Measurements from ENCODE around the gene RBM14.

RBM14 gene

DNA sequence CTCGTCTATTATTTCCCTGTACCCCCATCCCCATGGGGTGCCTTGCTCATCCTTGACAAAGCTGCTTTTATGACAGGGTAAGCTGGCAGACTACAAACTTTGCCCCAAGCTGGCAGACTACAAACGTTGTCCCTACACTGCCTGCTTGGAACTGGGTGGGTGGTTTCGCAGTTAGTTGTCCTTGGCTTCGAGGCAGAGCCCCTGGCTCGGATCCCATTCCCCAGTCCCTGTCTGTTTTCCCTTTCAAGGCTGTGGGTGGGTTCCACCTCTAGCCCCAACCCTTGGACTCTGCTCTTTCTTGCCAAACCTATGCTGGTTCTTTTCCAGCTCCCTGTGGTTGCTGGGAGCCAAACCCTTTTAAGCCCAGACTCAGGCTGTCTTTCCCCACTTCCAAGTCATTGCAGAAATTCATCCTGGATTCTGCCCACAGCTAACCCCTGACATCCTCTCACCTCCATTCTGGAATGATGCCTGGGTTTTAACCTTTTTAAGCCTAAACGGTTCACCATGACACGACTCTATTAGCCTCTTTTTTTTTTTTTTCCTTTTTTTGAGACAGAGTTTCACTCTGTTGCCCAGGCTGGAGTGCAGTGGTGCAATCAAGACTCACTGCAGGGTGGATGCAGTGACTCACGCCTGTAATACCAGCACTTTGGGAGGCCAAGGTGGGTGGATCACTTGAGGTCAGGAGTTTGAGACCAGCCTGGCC lies 9.2 kb upstream of the RBM14 start:
- Mint-ChIP-seq H3K27ac (no peak overlapping the region), H3K9me3 (no peaks in the 10 kb centered on the region), H3K4me3 (no peak overlapping the region), H3K4me1 (ENCODE audit: low read depth in 2 of 2) (peaks cover 2 to 5% of the 10 kb centered on the region in 2 donors), H3K27me3 (no peaks in the 10 kb centered on the region), H3K36me3 (ENCODE audit: insufficient read depth) (peaks cover 7% of the 10 kb centered on the region)
- DNase-seq (no peak), ATAC-seq (replicated peaks) (no peak)

DNA sequence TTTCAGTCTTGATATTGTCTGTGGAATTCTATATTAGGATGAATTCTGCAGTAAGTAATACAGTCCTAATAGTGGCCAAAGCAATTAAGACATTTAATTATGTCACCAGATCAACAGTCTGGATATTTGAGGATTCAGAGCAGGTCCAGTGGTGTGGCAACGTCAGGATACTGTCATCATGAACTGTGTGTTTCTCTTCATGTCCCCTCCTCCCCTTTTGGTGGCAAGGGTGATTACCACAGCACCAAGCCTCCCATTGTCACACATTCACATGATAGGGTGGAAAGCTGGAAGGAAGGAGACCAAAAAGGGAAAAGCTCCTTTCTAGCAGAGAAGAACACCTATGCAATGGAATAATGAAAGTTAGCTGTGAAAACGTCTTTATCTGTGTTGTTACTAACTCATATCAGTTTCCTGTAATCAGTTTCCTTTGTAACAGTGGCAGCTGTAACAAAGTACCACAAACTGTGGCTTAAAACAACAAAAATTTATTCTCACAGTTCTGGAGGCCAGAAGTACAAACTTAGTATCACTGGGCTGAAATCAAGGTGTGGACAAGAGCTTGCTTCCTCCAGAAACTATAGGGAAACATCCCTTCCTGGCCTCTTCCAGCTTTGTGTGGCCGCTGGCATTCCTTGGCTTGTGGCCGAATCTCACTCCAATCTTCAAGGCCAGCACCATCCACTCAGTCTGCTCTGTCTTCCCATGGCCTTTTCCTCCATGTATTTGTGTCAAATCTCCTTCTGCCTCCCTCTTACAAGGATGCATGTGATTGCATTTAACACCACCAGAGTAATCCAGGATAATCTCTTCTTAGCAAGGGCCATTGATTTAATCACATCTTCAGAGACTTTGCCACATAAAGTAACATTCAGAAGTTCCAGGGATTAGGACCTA lies 6.5 kb upstream of the RBM14 start:
- H3K4me3 Mint-ChIP-seq, result no peak overlapping the region
- H3K27ac Mint-ChIP-seq, result peak overlapping the region; percentile 44
- H3K4me1 Mint-ChIP-seq (ENCODE audit: low read depth in 2 of 2), result peaks cover 2 to 5% of the 10 kb centered on the region in 2 donors
- ATAC-seq (replicated peaks) (peak; percentile 36), DNase-seq (no peak)
- no peaks in the 10 kb centered on the region for H3K9me3 Mint-ChIP-seq
- peaks cover 5% of the 10 kb centered on the region for H3K36me3 Mint-ChIP-seq (ENCODE audit: insufficient read depth)
- H3K27me3 Mint-ChIP-seq, result no peaks in the 10 kb centered on the region

DNA sequence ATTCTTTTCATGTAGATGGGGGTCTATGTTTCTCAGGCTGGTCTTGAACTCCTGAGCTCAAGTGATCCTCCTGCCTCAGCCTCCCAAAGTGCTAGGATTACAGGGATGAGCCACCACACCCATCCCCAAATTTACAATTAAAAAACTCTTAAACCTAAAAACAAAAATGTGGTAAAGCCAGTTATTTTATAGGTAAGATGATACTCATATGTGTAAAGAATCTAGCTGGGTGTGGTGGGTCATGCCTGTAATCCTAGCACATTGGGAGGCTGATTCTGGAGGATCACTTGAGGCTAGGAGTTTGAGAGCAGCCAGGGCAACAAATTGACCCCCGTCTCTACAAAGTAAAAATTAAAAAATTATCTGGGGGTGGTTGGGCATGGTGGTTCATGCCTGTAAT lies 4.0 kb upstream of the RBM14 start:
- no peak for ATAC-seq (replicated peaks)
- H3K9me3 Mint-ChIP-seq, result no peaks in the 10 kb centered on the region
- H3K27me3 Mint-ChIP-seq, result no peaks in the 10 kb centered on the region
- no peak for DNase-seq
- H3K4me3 Mint-ChIP-seq, result no peak overlapping the region
- H3K36me3 Mint-ChIP-seq (ENCODE audit: insufficient read depth), result peaks cover 14% of the 10 kb centered on the region
- H3K4me1 Mint-ChIP-seq (ENCODE audit: low read depth in 2 of 2), result peaks cover 17 to 25% of the 10 kb centered on the region in 2 donors
- no peak overlapping the region for H3K27ac Mint-ChIP-seq

DNA sequence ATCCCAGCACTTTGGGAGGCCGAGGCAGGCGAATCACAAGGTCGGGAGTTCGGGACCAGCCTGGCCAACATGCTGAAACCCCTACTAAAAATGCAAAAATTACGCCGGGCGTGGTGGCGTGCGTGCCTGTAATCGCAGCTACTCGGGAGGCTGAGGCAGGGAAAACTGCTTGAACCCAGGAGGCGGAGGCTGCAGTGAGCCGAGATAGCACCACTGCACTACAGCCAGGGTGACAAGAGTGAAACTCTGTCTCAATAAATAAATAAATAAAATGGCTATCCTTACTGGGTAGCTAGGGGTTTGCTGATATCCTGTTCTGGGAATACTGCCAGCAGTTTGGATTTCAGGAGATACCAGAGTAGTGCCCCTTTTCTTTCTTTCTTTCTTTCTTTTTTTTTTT lies 2.4 kb upstream of the RBM14 start:
- peaks cover 30% of the 10 kb centered on the region for H3K36me3 Mint-ChIP-seq (ENCODE audit: insufficient read depth)
- DNase-seq, result no peak

DNA sequence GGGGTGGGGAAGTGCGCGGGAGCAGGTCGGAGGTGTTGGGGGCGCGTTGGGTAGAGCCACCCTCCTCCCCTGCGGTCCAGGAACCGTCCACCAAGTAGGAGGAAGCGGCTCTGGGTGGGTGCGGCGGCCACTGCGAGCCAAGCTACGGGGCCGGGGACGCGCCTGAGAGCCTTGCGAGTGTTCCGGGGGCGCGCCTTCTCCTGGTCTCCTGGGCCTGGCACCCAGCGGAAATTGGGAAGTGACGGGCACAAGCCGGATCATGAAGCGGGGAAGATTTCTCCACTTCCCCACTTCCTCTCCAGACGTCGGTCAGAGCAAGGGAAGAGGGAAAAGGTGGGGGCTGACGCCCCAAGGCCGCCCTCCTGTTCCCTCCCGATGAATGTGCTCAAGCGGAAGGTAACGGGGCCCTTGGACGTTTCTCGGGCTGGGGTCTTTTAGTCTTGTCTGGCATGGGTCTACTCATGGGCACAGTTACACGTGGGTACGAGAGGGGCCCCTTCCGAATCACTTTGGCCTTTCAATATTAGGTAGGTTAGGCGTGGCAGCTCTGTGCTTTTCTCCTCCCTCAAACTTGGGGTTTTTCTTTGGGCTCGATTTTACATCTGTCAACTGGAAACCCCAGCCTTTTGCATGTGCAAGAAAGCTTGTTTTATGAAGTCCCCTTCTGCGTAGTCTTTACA lies 865 bp downstream of the RBM14 start:
- Mint-ChIP-seq H3K27ac (peak overlapping the region; percentile 98 to 100), H3K36me3 (ENCODE audit: insufficient read depth) (peaks cover 59% of the 10 kb centered on the region), H3K4me3 (peak overlapping the region; percentile 97 to 99), H3K27me3 (no peaks in the 10 kb centered on the region), H3K9me3 (no peaks in the 10 kb centered on the region), H3K4me1 (ENCODE audit: low read depth in 2 of 2) (peaks cover 52 to 64% of the 10 kb centered on the region in 2 donors)
- ATAC-seq (replicated peaks) (no peak), DNase-seq (peak in 1 of 3 experiments; percentile 24)

More for the DNA sequence above, 2.4 kb upstream of the RBM14 start:
- Mint-ChIP-seq H3K4me1 (ENCODE audit: low read depth in 2 of 2) (peaks cover 33 to 41% of the 10 kb centered on the region in 2 donors), H3K4me3 (no peak overlapping the region), H3K27me3 (no peaks in the 10 kb centered on the region), H3K27ac (no peak overlapping the region), H3K9me3 (no peaks in the 10 kb centered on the region)
- ATAC-seq (replicated peaks), result no peak

DNA sequence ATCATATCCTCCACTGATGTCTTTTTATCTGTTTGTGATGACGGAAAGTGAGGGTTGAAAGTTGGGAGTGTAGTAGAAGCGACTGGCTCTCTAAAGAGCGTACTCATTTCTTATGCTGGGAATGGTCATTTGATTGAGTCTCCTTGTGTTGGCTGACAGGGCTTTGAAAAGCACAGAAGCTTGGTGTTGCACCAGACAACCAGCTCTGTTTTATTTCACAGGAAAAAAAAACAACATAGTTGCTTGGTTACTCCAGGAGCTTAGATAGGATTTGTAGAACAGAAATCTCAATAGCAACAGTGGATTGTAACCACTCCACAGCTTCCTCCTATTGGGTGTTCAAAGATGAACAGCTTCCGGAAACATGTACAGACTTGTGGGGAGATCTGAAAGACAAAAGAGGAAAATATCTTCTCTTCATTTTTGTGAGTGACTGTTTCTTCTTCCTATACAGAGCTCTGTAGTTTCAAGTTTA lies 2.7 kb downstream of the RBM14 start:
- no peaks in the 10 kb centered on the region for H3K27me3 Mint-ChIP-seq
- peak overlapping the region; percentile 98 to 100 for H3K27ac Mint-ChIP-seq
- ATAC-seq (replicated peaks) (peak; percentile 47), DNase-seq (peak; percentile 33 to 46 (median 34))
- peak overlapping the region; percentile 97 to 99 for H3K4me3 Mint-ChIP-seq
- H3K9me3 Mint-ChIP-seq, result no peaks in the 10 kb centered on the region
- H3K4me1 Mint-ChIP-seq (ENCODE audit: low read depth in 2 of 2), result peaks cover 70 to 82% of the 10 kb centered on the region in 2 donors
- peaks cover 74% of the 10 kb centered on the region for H3K36me3 Mint-ChIP-seq (ENCODE audit: insufficient read depth)

DNA sequence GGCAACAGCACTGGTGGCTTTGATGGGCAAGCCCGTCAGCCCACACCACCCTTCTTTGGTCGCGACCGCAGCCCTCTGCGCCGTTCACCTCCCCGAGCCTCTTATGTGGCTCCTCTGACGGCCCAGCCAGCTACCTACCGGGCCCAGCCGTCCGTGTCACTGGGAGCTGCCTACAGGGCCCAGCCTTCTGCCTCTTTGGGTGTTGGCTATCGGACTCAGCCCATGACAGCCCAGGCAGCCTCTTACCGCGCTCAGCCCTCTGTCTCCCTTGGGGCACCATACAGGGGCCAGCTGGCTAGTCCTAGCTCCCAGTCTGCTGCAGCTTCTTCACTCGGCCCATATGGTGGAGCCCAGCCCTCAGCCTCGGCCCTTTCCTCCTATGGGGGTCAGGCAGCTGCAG lies 8.0 kb downstream of the RBM14 start:
- Mint-ChIP-seq H3K27me3 (no peaks in the 10 kb centered on the region), H3K4me3 (peak overlapping the region in 1 of 2 donors; percentile 27), H3K27ac (peak overlapping the region in 1 of 2 donors; percentile 83), H3K36me3 (ENCODE audit: insufficient read depth) (peaks cover 93% of the 10 kb centered on the region), H3K9me3 (no peaks in the 10 kb centered on the region), H3K4me1 (ENCODE audit: low read depth in 2 of 2) (peaks cover 67 to 68% of the 10 kb centered on the region in 2 donors)
- DNase-seq (no peak), ATAC-seq (replicated peaks) (no peak)

DNA sequence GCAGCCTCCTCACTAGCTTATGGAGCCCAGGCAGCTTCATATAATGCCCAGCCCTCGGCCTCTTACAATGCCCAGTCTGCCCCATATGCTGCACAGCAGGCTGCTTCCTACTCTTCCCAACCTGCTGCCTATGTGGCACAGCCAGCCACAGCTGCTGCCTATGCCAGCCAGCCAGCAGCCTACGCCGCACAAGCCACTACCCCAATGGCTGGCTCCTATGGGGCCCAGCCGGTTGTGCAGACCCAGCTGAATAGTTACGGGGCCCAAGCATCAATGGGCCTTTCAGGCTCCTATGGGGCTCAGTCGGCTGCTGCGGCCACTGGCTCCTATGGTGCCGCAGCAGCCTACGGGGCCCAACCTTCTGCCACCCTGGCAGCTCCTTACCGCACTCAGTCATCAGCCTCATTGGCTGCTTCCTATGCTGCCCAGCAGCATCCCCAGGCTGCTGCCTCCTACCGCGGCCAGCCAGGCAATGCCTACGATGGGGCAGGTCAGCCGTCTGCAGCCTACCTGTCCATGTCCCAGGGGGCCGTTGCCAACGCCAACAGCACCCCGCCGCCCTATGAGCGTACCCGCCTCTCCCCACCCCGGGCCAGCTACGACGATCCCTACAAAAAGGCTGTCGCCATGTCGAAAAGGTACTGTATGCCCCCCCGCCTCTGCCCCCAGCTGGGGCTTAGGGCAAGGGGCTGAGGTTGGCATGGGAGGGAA lies 8.8 kb downstream of the RBM14 start:
- H3K4me3 Mint-ChIP-seq, result peak overlapping the region in 1 of 2 donors; percentile 27
- H3K4me1 Mint-ChIP-seq (ENCODE audit: low read depth in 2 of 2), result peaks cover 64 to 66% of the 10 kb centered on the region in 2 donors
- peaks cover 93% of the 10 kb centered on the region for H3K36me3 Mint-ChIP-seq (ENCODE audit: insufficient read depth)
- ATAC-seq (replicated peaks) (no peak), DNase-seq (no peak)
- no peaks in the 10 kb centered on the region for H3K9me3 Mint-ChIP-seq
- H3K27ac Mint-ChIP-seq, result peak overlapping the region in 1 of 2 donors; percentile 83
- H3K27me3 Mint-ChIP-seq, result no peaks in the 10 kb centered on the region

DNA sequence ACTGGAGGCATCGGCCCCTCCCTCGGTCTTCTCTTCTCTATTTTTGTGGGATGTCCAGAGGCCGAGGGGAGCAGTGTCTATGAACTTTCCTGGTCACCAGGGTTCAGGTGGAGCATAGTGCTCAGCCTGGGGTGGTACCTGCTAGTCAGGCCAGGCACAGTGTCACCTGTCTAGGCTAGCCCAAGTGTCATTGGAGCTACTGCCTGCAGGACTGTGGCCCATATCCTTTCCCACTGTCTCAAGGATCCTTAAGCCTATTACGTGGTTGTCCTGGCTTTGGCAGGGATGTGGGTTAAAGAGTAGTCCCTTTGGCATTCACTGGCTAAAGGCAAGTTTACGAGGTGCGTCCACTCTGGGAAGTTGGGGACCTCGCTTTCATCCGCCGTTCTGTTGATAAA lies 9.3 kb downstream of the RBM14 start:
- H3K27ac Mint-ChIP-seq, result peak overlapping the region in 1 of 2 donors; percentile 83
- peaks cover 96% of the 10 kb centered on the region for H3K36me3 Mint-ChIP-seq (ENCODE audit: insufficient read depth)
- no peaks in the 10 kb centered on the region for H3K27me3 Mint-ChIP-seq
- no peak for DNase-seq
- peaks cover 62% of the 10 kb centered on the region in 2 donors for H3K4me1 Mint-ChIP-seq (ENCODE audit: low read depth in 2 of 2)
- no peak for ATAC-seq (replicated peaks)
- H3K4me3 Mint-ChIP-seq, result no peak overlapping the region
- no peaks in the 10 kb centered on the region for H3K9me3 Mint-ChIP-seq

DNA sequence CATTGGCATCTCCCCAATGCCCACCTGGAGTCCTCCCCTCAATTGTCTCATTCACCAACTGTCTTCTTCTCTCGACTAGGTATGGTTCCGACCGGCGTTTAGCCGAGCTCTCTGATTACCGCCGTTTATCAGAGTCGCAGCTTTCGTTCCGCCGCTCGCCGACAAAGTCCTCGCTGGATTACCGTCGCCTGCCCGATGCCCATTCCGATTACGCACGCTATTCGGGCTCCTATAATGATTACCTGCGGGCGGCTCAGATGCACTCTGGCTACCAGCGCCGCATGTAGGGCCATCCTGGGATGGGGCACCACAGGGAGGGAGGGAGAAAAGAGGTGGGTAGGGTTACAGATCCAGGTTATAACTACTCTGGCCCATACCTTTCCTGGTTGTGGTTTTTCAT lies 10.0 kb downstream of the RBM14 start:
- H3K9me3 Mint-ChIP-seq, result no peaks in the 10 kb centered on the region
- ATAC-seq (replicated peaks) (no peak), DNase-seq (no peak)
- H3K27ac Mint-ChIP-seq, result peak overlapping the region; percentile 31 to 83
- peaks cover 96% of the 10 kb centered on the region for H3K36me3 Mint-ChIP-seq (ENCODE audit: insufficient read depth)
- peak overlapping the region in 1 of 2 donors; percentile 37 for H3K4me3 Mint-ChIP-seq
- H3K27me3 Mint-ChIP-seq, result no peaks in the 10 kb centered on the region
- H3K4me1 Mint-ChIP-seq (ENCODE audit: low read depth in 2 of 2), result peaks cover 58 to 59% of the 10 kb centered on the region in 2 donors

DNA sequence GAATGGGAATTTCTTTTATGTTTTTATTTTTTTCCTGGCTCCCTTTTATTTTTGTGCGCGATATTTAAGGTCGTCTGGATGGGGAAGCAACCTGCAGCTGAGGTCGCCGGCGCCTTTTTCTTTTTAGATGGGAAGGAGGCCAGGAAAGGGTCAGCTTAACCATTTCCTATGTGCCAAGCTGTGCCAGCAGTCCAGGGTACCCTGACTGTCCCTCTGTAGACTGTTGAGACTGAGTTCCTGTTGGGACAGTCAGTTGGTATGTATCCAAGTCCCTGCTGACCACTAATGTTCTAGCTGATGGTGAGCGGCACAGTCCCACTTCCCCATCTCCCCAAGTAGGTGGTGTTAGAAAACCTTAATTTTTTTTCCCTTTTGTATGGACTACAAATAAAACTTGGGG lies 10.5 kb downstream of the RBM14 start:
- peaks cover 57 to 58% of the 10 kb centered on the region in 2 donors for H3K4me1 Mint-ChIP-seq (ENCODE audit: low read depth in 2 of 2)
- ATAC-seq (replicated peaks), result no peak
- peak overlapping the region; percentile 31 to 83 for H3K27ac Mint-ChIP-seq
- no peak for DNase-seq
- no peak overlapping the region for H3K4me3 Mint-ChIP-seq
- no peaks in the 10 kb centered on the region for H3K27me3 Mint-ChIP-seq
- peaks cover 96% of the 10 kb centered on the region for H3K36me3 Mint-ChIP-seq (ENCODE audit: insufficient read depth)
- no peaks in the 10 kb centered on the region for H3K9me3 Mint-ChIP-seq

DNA sequence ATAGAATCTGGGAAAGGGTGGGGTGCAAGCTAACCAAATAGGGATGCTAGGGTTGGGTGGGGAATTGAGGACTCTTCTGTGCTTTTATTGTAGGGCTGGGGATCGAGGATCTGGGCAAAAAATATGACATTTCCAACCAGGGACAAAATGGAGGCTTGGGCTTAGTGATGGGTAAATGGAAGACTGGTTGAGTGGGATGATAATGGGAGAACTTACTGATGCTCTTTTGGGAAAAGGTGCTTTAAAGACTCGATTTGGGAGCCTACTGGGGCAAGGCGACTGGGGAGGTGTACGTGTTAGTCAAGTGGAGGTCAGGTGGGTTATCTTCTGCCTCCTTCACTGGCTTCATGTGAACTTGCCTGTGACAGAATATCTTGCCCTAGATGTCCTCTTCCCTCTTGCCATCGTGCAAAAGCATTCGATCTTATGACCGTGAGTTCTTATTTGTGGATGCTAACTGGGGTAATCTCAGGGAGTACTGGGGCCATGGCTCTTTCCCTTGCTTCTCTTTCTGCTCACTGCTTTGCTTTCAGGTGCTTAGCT lies 11.7 kb downstream of the RBM14 start:
- peak overlapping the region in 1 of 2 donors; percentile 13 for H3K4me3 Mint-ChIP-seq
- peaks cover 97% of the 10 kb centered on the region for H3K36me3 Mint-ChIP-seq (ENCODE audit: insufficient read depth)
- H3K27ac Mint-ChIP-seq, result peak overlapping the region; percentile 54 to 83
- H3K4me1 Mint-ChIP-seq (ENCODE audit: low read depth in 2 of 2), result peaks cover 47 to 50% of the 10 kb centered on the region in 2 donors
- H3K27me3 Mint-ChIP-seq, result no peaks in the 10 kb centered on the region
- DNase-seq (no peak), ATAC-seq (replicated peaks) (no peak)
- H3K9me3 Mint-ChIP-seq, result no peaks in the 10 kb centered on the region
